ENCODE data around the gene CYP26B1. TPM values are rescaled to one million over a fixed set of nuclear protein-coding genes. Genes with fewer than 3 reads are reported as not detected.

CYP26B1 gene
- total and polyA plus RNA-seq, 3 donors from 2014 or later = 31.6 to 86.2 (median 42.1) TPM

- 90 to 93% methylated on average over 5 of the region's 5 CpGs for WGBS, 2 donors
- no peak for DNase-seq
- Histone ChIP-seq H3K36me3 (ENCODE audit: low read depth, missing control alignments) (no peaks in the 10 kb centered on the region), H3K4me1 (peaks cover 12% of the 10 kb centered on the region), H3K4me3 (no peak overlapping the region), H3K27ac (no peak overlapping the region), H3K27me3 (no peaks in the 10 kb centered on the region), H3K9me3 (no peaks in the 10 kb centered on the region)
- no peak for TF ChIP-seq POLR2A (IDR thresholded peaks at IDR 0.05)
- TF ChIP-seq, protein P1, sequence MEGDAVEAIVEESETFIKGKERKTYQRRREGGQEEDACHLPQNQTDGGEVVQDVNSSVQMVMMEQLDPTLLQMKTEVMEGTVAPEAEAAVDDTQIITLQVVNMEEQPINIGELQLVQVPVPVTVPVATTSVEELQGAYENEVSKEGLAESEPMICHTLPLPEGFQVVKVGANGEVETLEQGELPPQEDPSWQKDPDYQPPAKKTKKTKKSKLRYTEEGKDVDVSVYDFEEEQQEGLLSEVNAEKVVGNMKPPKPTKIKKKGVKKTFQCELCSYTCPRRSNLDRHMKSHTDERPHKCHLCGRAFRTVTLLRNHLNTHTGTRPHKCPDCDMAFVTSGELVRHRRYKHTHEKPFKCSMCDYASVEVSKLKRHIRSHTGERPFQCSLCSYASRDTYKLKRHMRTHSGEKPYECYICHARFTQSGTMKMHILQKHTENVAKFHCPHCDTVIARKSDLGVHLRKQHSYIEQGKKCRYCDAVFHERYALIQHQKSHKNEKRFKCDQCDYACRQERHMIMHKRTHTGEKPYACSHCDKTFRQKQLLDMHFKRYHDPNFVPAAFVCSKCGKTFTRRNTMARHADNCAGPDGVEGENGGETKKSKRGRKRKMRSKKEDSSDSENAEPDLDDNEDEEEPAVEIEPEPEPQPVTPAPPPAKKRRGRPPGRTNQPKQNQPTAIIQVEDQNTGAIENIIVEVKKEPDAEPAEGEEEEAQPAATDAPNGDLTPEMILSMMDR (IDR thresholded peaks at IDR 0.05) = no peak
- intact Hi-C loops (cut with DNase I; ENCODE audit: low total_unique reads) = loop anchor here (5.0 kb wide), 1 partner anchor 607 kb away; no protein-coding TSS in a partner anchor
These were observed 6.3 kb upstream of the CYP26B1 start for GRCh38 chr2:72153924-72154323.

- 85 to 86% methylated on average over 7 to 18 of the region's 18 CpGs for WGBS, 2 donors
- no peak for DNase-seq
- Histone ChIP-seq H3K36me3 (ENCODE audit: low read depth, missing control alignments) (no peaks in the 10 kb centered on the region), H3K4me3 (no peak overlapping the region), H3K4me1 (peaks cover 12% of the 10 kb centered on the region), H3K27ac (no peak overlapping the region), H3K9me3 (no peaks in the 10 kb centered on the region), H3K27me3 (no peaks in the 10 kb centered on the region)
- intact Hi-C loops (cut with DNase I; ENCODE audit: low total_unique reads) = loop anchor here (5.0 kb wide), 1 partner anchor 606 kb away; no protein-coding TSS in a partner anchor
- no peak for TF ChIP-seq POLR2A (IDR thresholded peaks at IDR 0.05)
- TF ChIP-seq, protein P1 (IDR thresholded peaks at IDR 0.05) = no peak
These were observed 5.5 kb upstream of the CYP26B1 start for GRCh38 chr2:72153026-72153791.

DNA sequence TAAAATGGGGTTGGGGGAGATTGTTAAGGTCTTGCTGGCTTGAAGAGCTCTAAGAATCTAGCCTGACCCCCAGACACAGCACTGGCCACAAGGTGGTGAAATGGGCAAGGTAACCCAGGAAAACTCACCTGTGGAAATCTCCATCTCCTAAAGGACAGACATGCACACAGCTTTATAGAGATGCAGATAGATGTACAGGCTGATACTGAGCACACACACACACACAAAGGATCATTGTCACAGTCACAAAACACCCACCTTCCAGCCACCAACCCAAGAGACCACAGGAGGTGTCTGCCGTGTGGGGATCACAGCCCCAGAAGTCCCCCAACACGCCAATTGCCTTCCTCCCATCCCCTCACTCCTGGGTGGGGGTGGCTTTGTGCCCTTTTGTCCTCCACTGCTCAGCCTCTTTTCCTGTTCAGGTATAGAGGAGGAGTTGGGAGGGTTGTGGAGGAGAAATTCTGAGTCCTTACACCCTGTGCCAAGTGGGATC is 3.2 kb upstream of the CYP26B1 start:
- H3K4me1 ChIP-seq = peaks cover 12% of the 10 kb centered on the region
- TF ChIP-seq, protein P1 (IDR thresholded peaks at IDR 0.05) = no peak
- no peak for TF ChIP-seq POLR2A (IDR thresholded peaks at IDR 0.05)
- DNase-seq = no peak
- H3K9me3 ChIP-seq = no peaks in the 10 kb centered on the region
- intact Hi-C loops (cut with DNase I; ENCODE audit: low total_unique reads) = loop anchor here (5.0 kb wide), 1 partner anchor 604 kb away; no protein-coding TSS in a partner anchor
- no peak overlapping the region for H3K4me3 ChIP-seq
- no peaks in the 10 kb centered on the region for H3K27me3 ChIP-seq
- no peaks in the 10 kb centered on the region for H3K36me3 ChIP-seq (ENCODE audit: low read depth, missing control alignments)
- no peak overlapping the region for H3K27ac ChIP-seq
- 66 to 79% methylated on average over 2 of the region's 2 CpGs for WGBS, 2 donors

DNA sequence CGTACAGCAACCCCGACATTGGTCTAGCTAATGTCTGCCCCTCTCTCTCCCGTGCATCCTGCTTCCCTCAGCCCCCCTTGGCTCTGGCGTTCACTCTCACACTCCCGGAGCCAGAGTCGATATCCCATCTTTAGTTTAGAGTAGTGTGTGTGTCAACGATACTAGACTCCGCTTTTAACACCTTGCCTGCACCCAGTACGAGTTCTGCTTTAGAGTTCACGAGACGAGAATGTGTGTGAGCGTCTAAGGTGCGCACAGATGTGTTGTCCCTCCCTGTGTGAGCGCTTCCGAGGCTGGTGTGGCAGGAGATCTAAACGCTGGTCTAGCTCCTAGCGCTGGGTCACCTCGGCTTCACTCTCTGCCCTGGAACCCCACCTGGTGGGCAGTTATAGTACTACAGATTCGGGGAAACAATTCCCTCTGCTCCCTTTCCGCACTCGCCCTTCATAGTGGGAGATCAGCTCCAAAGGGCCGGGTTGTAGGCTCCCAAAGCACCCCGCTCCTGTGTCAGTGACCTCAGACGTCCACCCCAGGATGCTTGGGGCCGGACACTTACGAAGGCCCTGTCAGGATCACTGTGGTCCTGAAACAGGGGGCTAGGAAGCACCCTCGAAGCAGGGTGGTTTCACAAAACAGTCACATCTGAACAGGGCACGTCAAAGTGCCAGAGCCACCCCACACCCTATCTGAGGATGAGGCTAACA is 2.6 kb upstream of the CYP26B1 start:
- intact Hi-C loops (cut with DNase I; ENCODE audit: low total_unique reads) = loop anchor here (5.0 kb wide), 1 partner anchor 603 kb away; no protein-coding TSS in a partner anchor
- Histone ChIP-seq H3K9me3 (no peaks in the 10 kb centered on the region), H3K27me3 (no peaks in the 10 kb centered on the region), H3K27ac (no peak overlapping the region), H3K4me3 (peak overlapping the region; percentile 34 to 62), H3K4me1 (peaks cover 12% of the 10 kb centered on the region), H3K36me3 (ENCODE audit: low read depth, missing control alignments) (no peaks in the 10 kb centered on the region)
- peak; percentile 87 for DNase-seq
- TF ChIP-seq, protein P1 (IDR thresholded peaks at IDR 0.05) = peak; percentile 89 to 94 (median 94)
- TF ChIP-seq POLR2A (IDR thresholded peaks at IDR 0.05) = no peak
- WGBS, 2 donors = 1 to 5% methylated on average over 18 to 28 of the region's 28 CpGs

Measured in testis (tissue), 3 donors.